ENCODE measurements around the gene L3MBTL2.

Gene L3MBTL2

DNA sequence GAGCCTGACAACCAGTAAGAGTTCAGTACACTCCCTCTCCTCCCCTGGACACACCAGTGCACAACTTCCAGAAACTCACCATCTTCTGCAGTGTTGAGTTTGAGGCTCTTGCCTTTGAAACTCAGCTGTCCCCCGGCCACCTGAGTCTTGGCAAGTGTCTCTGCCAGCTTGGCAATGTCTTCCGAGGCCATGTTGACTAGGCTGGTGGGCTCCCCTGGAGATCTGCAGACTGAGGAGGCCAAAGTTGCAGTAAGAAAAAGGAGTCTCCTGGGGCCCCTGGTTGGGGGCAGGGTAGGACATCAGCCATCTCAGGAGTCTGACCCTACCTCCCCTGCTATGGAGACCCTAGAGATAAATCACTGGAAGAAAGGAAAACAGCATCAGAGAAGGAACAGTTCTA, 75.7 kb downstream of the L3MBTL2 start:
- no peak for DNase-seq

All from activated CD4-positive, alpha-beta T cell treated with anti-CD3 and anti-CD28 coated beads, Interleukin-2, amount 50 U/mL, for 16 hours (primary cell).